NCI-H774 (cell line): ENCODE data around the gene PCNX3.
A peak's percentile ranks its signal among the peaks of the same experiment; 100 is the strongest.
"Not testable (repeated sequence)": the region's sequence is repeated elsewhere in the genome, so short reads cannot be mapped to it uniquely, and the experiment has no call there.

ENCODE experiments used
- DNase-seq: peaks from one replicate; lab custom pipeline; 2025; lab: John Stamatoyannopoulos, UW

Gene PCNX3

GRCh38 chr11:65654375-65655349 is 39.1 kb downstream of the PCNX3 start:
- DNase-seq = no peak

- no peak for DNase-seq
Observed at GRCh38 chr11:65655570-65656332, 40.2 kb downstream of the PCNX3 start.

GRCh38 chr11:65657426-65657825 is 41.9 kb downstream of the PCNX3 start:
- DNase-seq = no peak

GRCh38 chr11:65658174-65659021 is 42.8 kb downstream of the PCNX3 start:
- DNase-seq = no peak

- DNase-seq = no peak
Observed at GRCh38 chr11:65660038-65660437, 44.5 kb downstream of the PCNX3 start.

- not testable (repeated sequence) for DNase-seq
Observed at GRCh38 chr11:65660908-65661307, 45.3 kb downstream of the PCNX3 start.

GRCh38 chr11:65661599-65662246 is 46.1 kb downstream of the PCNX3 start:
- no peak for DNase-seq

GRCh38 chr11:65662247-65662798 is 46.7 kb downstream of the PCNX3 start:
- no peak for DNase-seq

GRCh38 chr11:65662799-65663638 is 47.4 kb downstream of the PCNX3 start, which contains the start of gene RELA:
Gene RELA (minus strand): TSS chr11:65662916. CDS start chr11:65662832, 84 bp downstream.
- DNase-seq = peak; percentile 89

- DNase-seq = no peak
Observed at GRCh38 chr11:65663639-65664200, 48.1 kb downstream of the PCNX3 start.

- no peak for DNase-seq
Observed at GRCh38 chr11:65672180-65672860, 56.7 kb downstream of the PCNX3 start.

- no peak for DNase-seq
Observed at GRCh38 chr11:65672982-65673381, 57.4 kb downstream of the PCNX3 start.

GRCh38 chr11:65680192-65680743 is 64.7 kb downstream of the PCNX3 start:
- DNase-seq = no peak

GRCh38 chr11:65683480-65683879 is 67.9 kb downstream of the PCNX3 start:
- DNase-seq = not testable (repeated sequence)

- no peak for DNase-seq
Observed at GRCh38 chr11:65685981-65686380, 70.4 kb downstream of the PCNX3 start.
